Measurements from ENCODE around the gene PGA4.
"Not testable (repeated sequence)": the region's sequence is repeated elsewhere in the genome, so short reads cannot be mapped to it uniquely, and the experiment has no call there.

The PGA4 gene

GRCh38 chr11:61222047-61222446 lies at the start of gene PGA4:
Gene PGA4 (plus strand): TSS chr11:61222347. CDS start chr11:61222401, 54 bp downstream.
- not testable (repeated sequence) for DNase-seq (ENCODE audit: low read depth)

- DNase-seq (ENCODE audit: low read depth), result no peak
Measured at GRCh38 chr11:61172356-61172755, 49.8 kb upstream of the PGA4 start.

GRCh38 chr11:61172888-61173287 lies 49.3 kb upstream of the PGA4 start:
- no peak for DNase-seq (ENCODE audit: low read depth)

- DNase-seq (ENCODE audit: low read depth), result no peak
Measured at GRCh38 chr11:61173456-61173855, 48.7 kb upstream of the PGA4 start.

- no peak for DNase-seq (ENCODE audit: low read depth)
Measured at GRCh38 chr11:61174273-61174672, 47.9 kb upstream of the PGA4 start.

- no peak for DNase-seq (ENCODE audit: low read depth)
Measured at GRCh38 chr11:61174949-61175348, 47.2 kb upstream of the PGA4 start.

- DNase-seq (ENCODE audit: low read depth), result no peak
Measured at GRCh38 chr11:61176446-61176845, 45.7 kb upstream of the PGA4 start.

- not testable (repeated sequence) for DNase-seq (ENCODE audit: low read depth)
Measured at GRCh38 chr11:61180205-61180604, 41.9 kb upstream of the PGA4 start.

GRCh38 chr11:61181489-61181888 lies 40.7 kb upstream of the PGA4 start:
- DNase-seq (ENCODE audit: low read depth), result no peak

GRCh38 chr11:61183645-61184044 lies 38.5 kb upstream of the PGA4 start:
- DNase-seq (ENCODE audit: low read depth), result no peak

GRCh38 chr11:61186504-61186903 lies 35.6 kb upstream of the PGA4 start:
- no peak for DNase-seq (ENCODE audit: low read depth)

- DNase-seq (ENCODE audit: low read depth), result peak; percentile 68
Measured at GRCh38 chr11:61187505-61188130, 34.5 kb upstream of the PGA4 start.

- no peak for DNase-seq (ENCODE audit: low read depth)
Measured at GRCh38 chr11:61189933-61190332, 32.2 kb upstream of the PGA4 start.

GRCh38 chr11:61193596-61193995 lies 28.6 kb upstream of the PGA4 start:
- no peak for DNase-seq (ENCODE audit: low read depth)

GRCh38 chr11:61194169-61194671 lies 27.9 kb upstream of the PGA4 start:
- no peak for DNase-seq (ENCODE audit: low read depth)

- DNase-seq (ENCODE audit: low read depth), result no peak
Measured at GRCh38 chr11:61194981-61195695, 27.0 kb upstream of the PGA4 start.

- no peak for DNase-seq (ENCODE audit: low read depth)
Measured at GRCh38 chr11:61195719-61196118, 26.4 kb upstream of the PGA4 start.

- DNase-seq (ENCODE audit: low read depth), result no peak
Measured at GRCh38 chr11:61198361-61198760, 23.8 kb upstream of the PGA4 start.

- no peak for DNase-seq (ENCODE audit: low read depth)
Measured at GRCh38 chr11:61198948-61199523, 23.1 kb upstream of the PGA4 start.

GRCh38 chr11:61201476-61201875 lies 20.7 kb upstream of the PGA4 start:
- no peak for DNase-seq (ENCODE audit: low read depth)

- not testable (repeated sequence) for DNase-seq (ENCODE audit: low read depth)
Measured at GRCh38 chr11:61202950-61203746, 19.0 kb upstream of the PGA4 start, which contains the start of gene PGA3. Gene PGA3 (plus strand): TSS chr11:61203515. CDS start chr11:61203565, 50 bp downstream.

GRCh38 chr11:61203873-61204272 lies 18.3 kb upstream of the PGA4 start:
- not testable (repeated sequence) for DNase-seq (ENCODE audit: low read depth)
